BE2C (cell line): ENCODE results near the gene FOXB2.

ENCODE experiments used
- DNase-seq: peaks from one replicate; pipeline ENCODE4 v3.0.0-alpha.2; 2020
- H3K27me3 ChIP-seq: fragments of 250-450 bp; sonication (Bioruptor Pico); 2 replicates; pipeline ENCODE4 v1.5.1; 2020; ENCODE audit warnings: mild to moderate bottlenecking
- H3K36me3 ChIP-seq: fragments of 250-450 bp; sonication (Bioruptor Pico); 2 replicates; pipeline ENCODE4 v1.5.1; 2020; ENCODE audit warnings: mild to moderate bottlenecking
- H3K4me1 ChIP-seq: fragments of 250-450 bp; sonication (Bioruptor Pico); 2 replicates; pipeline ENCODE4 v1.5.1; 2020
- H3K4me3 ChIP-seq: 2 replicates; pipeline ENCODE4 v1.5.1; 2011; ENCODE audit warnings: low read depth, low read length
- H3K9me3 ChIP-seq: fragments of 250-450 bp; sonication (Bioruptor Pico); 2 replicates; pipeline ENCODE4 v1.5.1; 2020
- CTCF ChIP-seq: IDR thresholded peaks from 2 replicates; pipeline ENCODE4 v1.5.1; 2012; ENCODE audit warnings: mild to moderate bottlenecking, low read depth, low read length

Gene FOXB2

DNA sequence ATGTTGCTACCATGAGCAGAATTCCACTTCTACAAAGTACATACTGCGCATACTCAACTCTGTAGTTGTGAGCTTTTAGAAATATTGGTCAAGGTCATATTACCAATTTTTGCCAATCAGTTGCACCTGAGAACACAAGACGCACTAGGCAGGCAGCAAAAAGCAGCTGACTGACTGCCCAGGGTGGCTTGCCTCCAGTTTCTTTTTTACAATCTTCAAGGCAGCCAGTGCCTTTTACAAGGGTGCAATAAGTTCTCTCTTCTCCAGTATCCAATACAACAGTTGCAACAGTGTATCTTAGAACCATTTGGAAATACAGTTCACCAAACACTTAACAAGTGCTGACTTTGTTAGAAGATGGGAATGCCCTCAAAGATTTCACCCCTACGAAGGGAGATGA lies 16.1 kb upstream of the FOXB2 start:
- H3K4me3 ChIP-seq, result no peak overlapping the region
- TF ChIP-seq CTCF, result no peak
- no peaks in the 10 kb centered on the region for H3K27me3 ChIP-seq
- H3K36me3 ChIP-seq, result no peaks in the 10 kb centered on the region
- no peaks in the 10 kb centered on the region for H3K9me3 ChIP-seq
- H3K4me1 ChIP-seq, result no peaks in the 10 kb centered on the region
- DNase-seq, result no peak

DNA sequence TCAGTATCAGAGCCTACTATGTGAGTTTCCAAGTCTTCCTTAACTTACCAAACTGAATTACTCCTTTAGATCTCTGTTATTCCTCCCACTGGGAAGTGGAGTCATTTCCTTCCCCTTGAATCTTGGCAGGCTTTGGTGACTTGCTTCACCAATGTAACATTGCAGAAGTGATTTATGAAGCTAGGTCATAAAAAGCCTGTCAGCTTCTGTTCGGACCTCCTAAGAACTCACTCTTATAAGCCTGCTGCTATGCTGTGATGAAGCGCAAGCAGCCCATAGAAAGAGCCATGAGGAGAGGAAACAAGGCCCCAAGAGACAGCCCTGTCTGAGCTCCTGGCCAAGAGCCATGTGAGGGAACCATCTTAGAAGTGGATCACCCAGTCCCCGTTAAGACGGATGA lies 14.2 kb upstream of the FOXB2 start:
- DNase-seq, result no peak
- TF ChIP-seq CTCF, result no peak
- Histone ChIP-seq H3K27me3 (peaks cover 3% of the 10 kb centered on the region), H3K4me1 (no peaks in the 10 kb centered on the region), H3K36me3 (no peaks in the 10 kb centered on the region), H3K4me3 (no peak overlapping the region), H3K9me3 (no peaks in the 10 kb centered on the region)

- Histone ChIP-seq H3K36me3 (no peaks in the 10 kb centered on the region), H3K9me3 (no peaks in the 10 kb centered on the region), H3K4me3 (no peak overlapping the region), H3K27me3 (peaks cover 51% of the 10 kb centered on the region), H3K4me1 (no peaks in the 10 kb centered on the region; the same call in none of the 2 replicates)
- TF ChIP-seq CTCF, result no peak
- no peak for DNase-seq
These were observed 8.9 kb upstream of the FOXB2 start for GRCh38 chr9:77010527-77010926.

DNA sequence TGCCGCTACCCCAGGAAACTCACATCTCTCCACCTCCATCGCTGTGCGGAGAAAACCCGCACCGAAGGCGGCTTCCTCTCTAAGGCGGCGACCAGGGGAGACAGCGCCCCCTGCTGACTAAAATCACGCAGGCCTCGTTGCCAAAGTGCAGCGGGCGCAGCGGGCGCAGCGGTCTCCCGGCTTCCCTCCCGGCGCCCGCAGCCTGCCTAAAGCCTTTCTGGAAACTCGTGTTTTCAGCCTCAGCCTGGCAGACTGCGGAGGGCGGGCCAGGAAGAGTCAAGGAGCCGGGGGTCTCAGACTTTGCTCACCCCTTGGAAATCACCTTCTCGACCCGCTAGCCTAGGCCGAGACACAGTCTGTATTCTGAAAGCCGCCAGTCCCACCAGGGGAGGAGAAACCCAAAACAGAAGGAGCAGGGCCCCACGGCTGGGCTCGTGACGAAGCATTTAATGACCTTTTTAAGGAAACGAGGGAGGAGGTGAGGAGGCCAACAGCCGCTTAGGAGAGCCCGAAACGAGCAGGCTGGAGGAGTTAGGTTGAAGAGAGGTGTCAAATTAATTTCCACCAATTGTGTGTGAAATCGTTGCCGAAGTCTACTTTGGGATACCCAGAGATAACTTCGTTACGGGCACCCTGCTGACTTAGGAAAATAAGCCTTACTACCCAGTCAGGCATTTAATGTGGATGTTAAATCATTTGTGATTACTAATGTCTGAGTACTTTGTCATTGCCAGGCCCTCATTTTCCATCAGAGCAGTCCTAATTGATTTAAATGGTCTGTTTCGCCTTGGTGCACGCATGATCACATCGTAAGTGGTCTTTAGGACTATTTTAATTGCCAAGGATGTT lies 7.3 kb upstream of the FOXB2 start:
- peak overlapping the region; percentile 59 for H3K4me3 ChIP-seq

DNA sequence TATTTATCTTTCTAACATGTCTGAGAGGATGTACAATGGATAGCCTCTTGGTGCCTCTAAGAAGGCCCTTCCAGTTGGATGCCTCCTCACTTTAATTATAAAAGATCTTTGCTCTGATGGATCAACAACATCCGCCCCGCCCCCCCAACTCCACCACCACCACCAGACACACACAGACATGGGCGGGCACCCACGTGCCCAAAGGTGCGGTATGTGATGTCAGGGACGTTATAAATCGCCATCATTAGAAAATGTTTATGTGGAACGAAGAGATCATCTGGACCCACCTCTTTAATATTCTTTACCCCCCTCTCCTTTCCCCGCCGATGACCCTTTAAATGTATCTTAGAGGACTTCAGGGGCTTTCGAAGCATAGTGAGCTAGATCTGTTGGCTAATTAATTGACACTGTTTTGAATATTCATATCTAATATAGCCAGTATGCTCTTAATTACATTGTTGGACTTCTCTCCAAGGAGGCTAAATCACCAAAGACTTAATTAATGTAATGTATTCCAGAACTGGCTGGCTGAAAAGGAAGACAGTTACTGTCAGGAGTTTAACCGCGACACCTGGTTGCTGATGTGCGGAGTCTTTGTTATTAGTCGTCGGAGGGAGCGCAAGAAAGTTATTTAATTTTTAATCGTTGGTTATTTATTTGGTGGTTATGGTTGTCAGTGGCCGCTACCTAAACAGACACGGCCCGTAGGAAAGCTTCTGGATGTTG lies 6.1 kb upstream of the FOXB2 start:
- peaks cover 79% of the 10 kb centered on the region for H3K27me3 ChIP-seq
- no peaks in the 10 kb centered on the region for H3K36me3 ChIP-seq
- TF ChIP-seq CTCF, result no peak
- H3K4me1 ChIP-seq, result no peaks in the 10 kb centered on the region; the same call in none of the 2 replicates
- no peak overlapping the region for H3K4me3 ChIP-seq
- no peaks in the 10 kb centered on the region for H3K9me3 ChIP-seq
- DNase-seq, result no peak

More for the DNA sequence above, 7.3 kb upstream of the FOXB2 start:
- Histone ChIP-seq H3K4me1 (no peaks in the 10 kb centered on the region; the same call in none of the 2 replicates), H3K9me3 (no peaks in the 10 kb centered on the region), H3K36me3 (no peaks in the 10 kb centered on the region), H3K27me3 (peaks cover 68% of the 10 kb centered on the region)
- DNase-seq, result peak; percentile 86
- peak; percentile 72 for TF ChIP-seq CTCF
